ENCODE results near the gene SMG9.

DNA sequence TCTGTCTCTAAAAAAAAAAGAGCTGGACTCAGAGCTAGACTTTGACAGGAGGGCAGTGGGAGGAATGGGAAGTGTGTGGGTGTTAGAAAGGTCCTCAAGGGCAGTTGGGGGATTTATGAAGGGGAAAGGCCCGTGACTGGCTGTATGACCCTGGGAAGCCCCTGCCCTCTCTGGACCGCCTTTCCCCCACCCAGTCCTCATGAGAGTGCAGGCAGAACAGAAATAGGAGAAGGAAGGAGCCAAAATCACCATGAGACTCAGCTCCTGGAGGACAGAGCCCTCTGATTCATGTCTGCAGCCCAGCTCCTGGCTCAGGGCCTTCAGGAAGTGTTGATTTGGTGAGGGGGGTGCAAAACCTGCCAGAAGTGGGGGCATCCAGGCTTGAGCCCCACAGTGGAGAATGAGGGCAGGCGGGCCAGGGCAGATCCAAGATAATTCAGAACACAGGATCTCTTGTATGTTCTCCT, 8.7 kb upstream of the SMG9 start:
- TF ChIP-seq CTCF (IDR thresholded peaks at IDR 0.05; ENCODE audit: low read depth, low read length) (no peak), POLR2A (IDR thresholded peaks at IDR 0.05; ENCODE audit: extremely low read depth, insufficient read length) (no peak), MYC (IDR thresholded peaks at IDR 0.05; ENCODE audit: low read depth, low read length) (no peak)
- TF ChIP-seq, protein P1, sequence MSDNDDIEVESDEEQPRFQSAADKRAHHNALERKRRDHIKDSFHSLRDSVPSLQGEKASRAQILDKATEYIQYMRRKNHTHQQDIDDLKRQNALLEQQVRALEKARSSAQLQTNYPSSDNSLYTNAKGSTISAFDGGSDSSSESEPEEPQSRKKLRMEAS (IDR thresholded peaks at IDR 0.05; ENCODE audit: low read depth, low read length) = no peak

Measured in NB4 (cell line).